Sigmoid colon (tissue), 7 donors: ENCODE measurements around the gene OR10V1. TPM values are rescaled to one million over a fixed set of nuclear protein-coding genes. Genes with fewer than 3 reads are reported as not detected.

Experiments used
- DNase-seq: peaks from one replicate; pipeline ENCODE4 v3.0.0-alpha.2; 2019
- H3K27ac ChIP-seq, 4 donors: fragments of 200-600 bp; sonication (generic); one replicate each; pipeline ENCODE4 v1.5.1; 2016 to 2019; ENCODE audit warnings: mild to moderate bottlenecking in 1 of 4
- H3K27me3 ChIP-seq, 3 donors: fragments of 200-600 bp; sonication (generic); one replicate each; pipeline ENCODE4 v1.5.1; 2019; ENCODE audit warnings: mild to moderate bottlenecking in 1 of 3
- H3K36me3 ChIP-seq, 4 donors: fragments of 200-600 bp; sonication (generic); one replicate each; pipeline ENCODE4 v1.5.1; 2016 to 2019
- H3K4me1 ChIP-seq, 4 donors: fragments of 200-600 bp; sonication (generic); one replicate each; pipeline ENCODE4 v1.5.1; 2017 to 2019
- H3K4me3 ChIP-seq, 4 donors: fragments of 200-600 bp; sonication (generic); one replicate each; pipeline ENCODE4 v1.5.1; 2017 to 2019; ENCODE audit warnings: mild to moderate bottlenecking in 2 of 4, moderate library complexity in 1 of 4
- H3K9me3 ChIP-seq, 4 donors: fragments of 200-600 bp in 3 of 4; sonication (generic) in 3 of 4; one replicate each; pipeline versions ENCODE4 v1.5.1 to v1.6.1; 2013 to 2019
- EP300 ChIP-seq, 4 donors: sonication (generic); formaldehyde crosslinking; IDR thresholded peaks; one replicate each; pipeline ENCODE4 v1.6.1; 2017; ENCODE audit warnings: antibody characterized with exemption in 4 of 4
- POLR2A ChIP-seq, 2 donors: fragments of 450-650 bp; IDR thresholded peaks; one replicate each; pipeline ENCODE4 v1.6.1; 2016; ENCODE audit warnings: antibody characterized with exemption in 2 of 2, mild to moderate bottlenecking in 2 of 2, moderate library complexity in 2 of 2
- POLR2AphosphoS5 ChIP-seq, 4 donors: sonication (generic); formaldehyde crosslinking; IDR thresholded peaks; one replicate each; pipeline ENCODE4 v1.6.1; 2017; ENCODE audit warnings: antibody characterized with exemption in 4 of 4
- WGBS, 2 donors: extraction: QIAGEN DNeasy Blood & Tissue Kit; methylation state at CpG; one replicate each; pipeline ENCODE4 v1.1.7; 2013; 5-methylcytosine and 5-hydroxymethylcytosine counted together
- intact Hi-C: fragments of 100-400 bp; cut with DNase I; formaldehyde crosslinking; loops from one replicate; pipeline ENCODE4 v1.15.1; 2023
- polyA plus RNA-seq, 3 donors: library from polyadenylated mRNA; stranded (reverse); fragments of 200-250 nt; gene quantifications; one replicate each; pipeline ENCODE4 v1.2.3, GENCODE V29; 2013
- total RNA-seq, 4 donors: library from RNA; depleted of rRNA; stranded (reverse); fragments of >200 nt; gene quantifications; one replicate each; pipeline ENCODE4 v1.1.0, GENCODE V29; 2016
- TF ChIP-seq, protein P1 (sequence below), 4 experiments: fragments of 450-650 bp in 3 of 4; fragments of 200-600 bp in 1 of 4; IDR thresholded peaks; one replicate each; pipeline ENCODE4 v1.5.1; 2016 to 2019; ENCODE audit warnings: antibody characterized with exemption in 4 of 4, mild to moderate bottlenecking in 3 of 4, moderate library complexity in 2 of 4
- donor health status: healthy with polysubstance abuse.
- donor health status: Bipolar disorder and iron deficiency.
- donor health status: healthy.

OR10V1 gene
- total and polyA plus RNA-seq, 7 donors = not detected

DNA sequence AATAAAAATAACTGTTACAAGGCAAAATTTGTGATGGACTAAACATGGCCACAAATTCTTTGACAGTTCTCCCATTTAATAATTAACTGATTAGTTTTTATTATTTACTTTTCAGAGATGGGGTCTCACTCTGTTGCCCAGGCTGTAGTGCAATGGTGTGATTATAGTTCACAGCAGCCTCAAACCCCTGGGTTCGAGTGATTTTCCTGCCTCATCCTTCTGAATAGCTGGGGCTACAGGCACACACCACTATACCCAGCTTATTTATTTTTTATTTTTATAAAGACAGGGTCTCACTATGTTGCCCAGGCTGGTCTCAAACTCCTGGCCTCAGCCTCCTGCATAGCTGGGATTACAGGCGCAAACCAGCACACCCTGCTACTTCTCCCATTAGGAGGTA lies 40.4 kb downstream of the OR10V1 start:
- H3K4me1 ChIP-seq = peaks cover 0 to 12% (median 10%) of the 10 kb centered on the region in 4 donors
- intact Hi-C loops = loop anchor here (5.0 kb wide), 1 partner anchor 129 kb away; no protein-coding TSS in a partner anchor
- no peak for DNase-seq
- no peak overlapping the region for H3K4me3 ChIP-seq
- TF ChIP-seq POLR2AphosphoS5 (IDR thresholded peaks at IDR 0.05) (no peak), EP300 (IDR thresholded peaks at IDR 0.05) (no peak), POLR2A (IDR thresholded peaks at IDR 0.05) (no peak)
- TF ChIP-seq, protein P1, sequence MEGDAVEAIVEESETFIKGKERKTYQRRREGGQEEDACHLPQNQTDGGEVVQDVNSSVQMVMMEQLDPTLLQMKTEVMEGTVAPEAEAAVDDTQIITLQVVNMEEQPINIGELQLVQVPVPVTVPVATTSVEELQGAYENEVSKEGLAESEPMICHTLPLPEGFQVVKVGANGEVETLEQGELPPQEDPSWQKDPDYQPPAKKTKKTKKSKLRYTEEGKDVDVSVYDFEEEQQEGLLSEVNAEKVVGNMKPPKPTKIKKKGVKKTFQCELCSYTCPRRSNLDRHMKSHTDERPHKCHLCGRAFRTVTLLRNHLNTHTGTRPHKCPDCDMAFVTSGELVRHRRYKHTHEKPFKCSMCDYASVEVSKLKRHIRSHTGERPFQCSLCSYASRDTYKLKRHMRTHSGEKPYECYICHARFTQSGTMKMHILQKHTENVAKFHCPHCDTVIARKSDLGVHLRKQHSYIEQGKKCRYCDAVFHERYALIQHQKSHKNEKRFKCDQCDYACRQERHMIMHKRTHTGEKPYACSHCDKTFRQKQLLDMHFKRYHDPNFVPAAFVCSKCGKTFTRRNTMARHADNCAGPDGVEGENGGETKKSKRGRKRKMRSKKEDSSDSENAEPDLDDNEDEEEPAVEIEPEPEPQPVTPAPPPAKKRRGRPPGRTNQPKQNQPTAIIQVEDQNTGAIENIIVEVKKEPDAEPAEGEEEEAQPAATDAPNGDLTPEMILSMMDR (IDR thresholded peaks at IDR 0.05) = no peak
- no peak overlapping the region for H3K27ac ChIP-seq
- no peaks in the 10 kb centered on the region for H3K27me3 ChIP-seq
- no peaks in the 10 kb centered on the region for H3K9me3 ChIP-seq
- no peaks in the 10 kb centered on the region for H3K36me3 ChIP-seq
- WGBS, 2 donors = 92 to 96% methylated on average over 2 of the region's 2 CpGs

DNA sequence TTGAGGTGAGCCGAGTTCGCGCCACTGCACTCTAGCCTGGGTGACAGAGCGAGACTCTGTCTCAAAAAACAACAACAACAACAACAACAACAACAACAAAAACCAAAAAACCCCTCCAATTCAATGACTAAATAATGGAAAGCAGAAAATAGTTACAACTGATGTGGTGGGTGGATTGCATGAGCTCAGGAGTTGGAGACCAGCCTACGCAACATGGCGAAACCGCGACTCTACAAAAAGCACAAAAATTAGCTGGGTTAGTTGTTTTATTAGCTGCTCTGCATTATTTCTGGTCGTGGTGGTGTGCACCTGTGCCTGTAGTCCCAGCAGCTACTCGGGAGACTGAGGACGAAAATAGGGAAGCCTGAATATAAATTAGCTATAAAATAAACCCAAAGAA lies 42.2 kb downstream of the OR10V1 start:
- Histone ChIP-seq H3K4me3 (no peak overlapping the region), H3K27me3 (no peaks in the 10 kb centered on the region), H3K36me3 (peaks cover 0 to 4% (median under 1%) of the 10 kb centered on the region in 4 donors), H3K27ac (no peak overlapping the region), H3K4me1 (peaks cover 0 to 30% (median 23%) of the 10 kb centered on the region in 4 donors), H3K9me3 (no peaks in the 10 kb centered on the region)
- 91 to 93% methylated on average over 11 of the region's 11 CpGs for WGBS, 2 donors
- TF ChIP-seq, protein P1 (IDR thresholded peaks at IDR 0.05) = no peak
- no peak for TF ChIP-seq EP300 (IDR thresholded peaks at IDR 0.05)
- TF ChIP-seq POLR2A (IDR thresholded peaks at IDR 0.05) = no peak
- no peak for TF ChIP-seq POLR2AphosphoS5 (IDR thresholded peaks at IDR 0.05)
- no peak for DNase-seq
- intact Hi-C loops = loop anchor here (5.0 kb wide), 1 partner anchor 131 kb away; no protein-coding TSS in a partner anchor

DNA sequence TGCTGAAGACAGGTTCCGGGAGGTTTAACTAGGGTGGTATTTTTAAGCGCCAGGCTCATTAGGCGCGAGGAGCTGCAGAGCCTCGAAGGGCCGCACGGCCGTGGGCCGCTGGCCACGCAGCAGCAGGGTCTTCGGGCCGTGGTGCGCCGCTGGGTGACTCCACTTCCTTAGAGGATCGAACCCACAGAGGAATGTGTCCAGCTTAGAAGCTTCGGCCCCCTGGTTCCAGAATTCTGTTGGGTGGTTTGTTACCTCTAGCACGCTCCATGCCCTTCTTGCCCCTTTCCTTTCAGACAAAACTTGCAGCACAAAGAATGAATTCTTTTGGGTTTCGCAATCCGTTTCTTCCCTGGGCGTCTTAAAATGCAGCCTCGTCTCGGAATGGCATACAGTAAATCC lies 44.0 kb downstream of the OR10V1 start:
- peak overlapping the region; percentile 40 to 96 (median 84) for H3K4me3 ChIP-seq
- peaks cover 0 to 22% (median 11%) of the 10 kb centered on the region in 4 donors for H3K36me3 ChIP-seq
- H3K27ac ChIP-seq = peak overlapping the region; percentile 91 to 95 (median 94)
- no peaks in the 10 kb centered on the region for H3K27me3 ChIP-seq
- TF ChIP-seq POLR2AphosphoS5 (IDR thresholded peaks at IDR 0.05) (no peak), POLR2A (IDR thresholded peaks at IDR 0.05) (no peak), EP300 (IDR thresholded peaks at IDR 0.05) (no peak)
- TF ChIP-seq, protein P1 (IDR thresholded peaks at IDR 0.05) = no peak
- H3K4me1 ChIP-seq = peaks cover 0 to 32% (median 23%) of the 10 kb centered on the region in 4 donors
- DNase-seq = peak; percentile 73
- intact Hi-C loops = loop anchor here (1.0 to 10.0 kb wide), 5 partner anchors 86 to 525 kb away; partner anchors contain the start of genes FAM111A and STX3
- no peaks in the 10 kb centered on the region for H3K9me3 ChIP-seq
- WGBS, 2 donors = 2 to 9% methylated on average over 22 of the region's 22 CpGs

DNA sequence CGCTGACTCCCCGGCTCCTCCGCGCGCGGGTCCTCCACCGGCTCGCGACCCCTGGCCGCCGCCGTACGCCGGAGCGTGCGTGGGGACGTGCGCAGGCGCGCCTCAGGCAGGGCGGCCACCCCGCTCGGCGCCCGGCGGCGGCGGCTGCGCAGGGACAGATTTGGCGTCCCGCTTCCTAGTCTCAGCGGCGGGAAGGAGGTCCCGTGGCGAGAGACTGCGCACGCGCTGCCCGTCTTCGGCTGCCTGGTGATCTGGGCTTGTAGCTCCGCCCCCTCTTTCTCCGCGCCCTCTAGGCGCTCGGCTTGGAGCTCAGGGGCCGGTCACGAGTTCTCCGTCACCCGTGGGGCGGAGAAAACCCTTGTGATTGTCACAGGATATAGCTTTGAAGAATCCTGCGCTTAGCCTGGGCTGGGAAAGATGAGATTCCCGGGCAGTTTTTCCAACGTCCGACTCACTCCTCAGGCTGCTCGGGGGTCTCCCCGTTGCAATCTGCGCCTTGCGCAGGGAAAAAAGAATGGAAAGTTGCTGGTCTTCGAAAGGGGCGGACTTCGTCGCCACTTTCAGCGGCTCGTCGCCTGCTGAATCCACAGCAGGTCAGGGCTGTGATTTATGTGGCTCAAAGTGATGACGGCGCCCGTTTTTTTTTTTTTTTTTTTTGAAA lies 44.6 kb downstream of the OR10V1 start, which contains the start of gene PATL1:
PATL1 (minus strand) TSS at position 88 of the 661 bp plus-strand sequence. CDS start 142 bp downstream, outside the sequence.
- H3K4me3 ChIP-seq = peak within 1 kb of the TSS; percentile 81 to 96 (median 91)
- H3K27ac ChIP-seq = peak within 1 kb of the TSS; percentile 91 to 95 (median 94)
- H3K9me3 ChIP-seq = no peaks in the 10 kb centered on the region
- H3K27me3 ChIP-seq = no peaks in the 10 kb centered on the region
- intact Hi-C loops = loop anchor here (1.0 to 10.0 kb wide), 5 partner anchors 53 to 524 kb away; partner anchors contain the start of genes FAM111A and STX3
- TF ChIP-seq EP300 (IDR thresholded peaks at IDR 0.05) (peak in 3 of 4 donors; percentile 50 to 86 (median 61)), POLR2AphosphoS5 (IDR thresholded peaks at IDR 0.05) (peak; percentile 91 to 97 (median 94)), POLR2A (IDR thresholded peaks at IDR 0.05) (peak; percentile 83 to 88)
- TF ChIP-seq, protein P1 (IDR thresholded peaks at IDR 0.05) = no peak
- peaks cover 0 to 32% (median 26%) of the 10 kb centered on the region in 4 donors for H3K4me1 ChIP-seq
- WGBS, 2 donors = 0% methylated on average over 68 of the region's 68 CpGs
- DNase-seq = peak; percentile 100
- peaks cover 0 to 27% (median 14%) of the 10 kb centered on the region in 4 donors for H3K36me3 ChIP-seq
